Measurements from ENCODE around the gene FAR2.
"Not testable (repeated sequence)": the region's sequence is repeated elsewhere in the genome, so short reads cannot be mapped to it uniquely, and the experiment has no call there.

The FAR2 gene

DNA sequence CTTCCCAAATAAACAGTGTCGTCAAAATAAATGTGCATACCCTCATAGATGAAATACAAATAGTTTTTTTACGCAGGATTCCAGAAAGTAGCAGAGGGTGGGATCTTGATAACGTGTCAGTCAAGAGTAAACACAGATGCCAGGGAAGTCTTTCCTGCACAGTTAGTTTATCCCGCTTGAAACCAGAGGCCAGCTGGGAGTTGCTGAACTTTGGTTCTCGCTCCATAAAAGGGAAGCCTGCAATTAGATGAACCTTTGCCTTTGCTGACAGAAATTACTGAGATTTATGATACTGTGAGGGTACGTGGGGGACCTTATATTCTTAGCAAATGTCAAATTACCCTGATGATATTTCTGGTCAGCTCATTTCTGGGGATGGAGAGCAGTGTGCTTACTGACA lies 18.9 kb downstream of the FAR2 start:
- Histone ChIP-seq H3K4me3 (ENCODE audit: low read depth, low read length) (no peak overlapping the region), H3K9me3 (no peaks in the 10 kb centered on the region), H3K36me3 (peaks cover 6% of the 10 kb centered on the region), H3K4me1 (peaks cover 22% of the 10 kb centered on the region), H3K27me3 (no peaks in the 10 kb centered on the region)
- DNase-seq, result no peak
- TF ChIP-seq, protein P1, sequence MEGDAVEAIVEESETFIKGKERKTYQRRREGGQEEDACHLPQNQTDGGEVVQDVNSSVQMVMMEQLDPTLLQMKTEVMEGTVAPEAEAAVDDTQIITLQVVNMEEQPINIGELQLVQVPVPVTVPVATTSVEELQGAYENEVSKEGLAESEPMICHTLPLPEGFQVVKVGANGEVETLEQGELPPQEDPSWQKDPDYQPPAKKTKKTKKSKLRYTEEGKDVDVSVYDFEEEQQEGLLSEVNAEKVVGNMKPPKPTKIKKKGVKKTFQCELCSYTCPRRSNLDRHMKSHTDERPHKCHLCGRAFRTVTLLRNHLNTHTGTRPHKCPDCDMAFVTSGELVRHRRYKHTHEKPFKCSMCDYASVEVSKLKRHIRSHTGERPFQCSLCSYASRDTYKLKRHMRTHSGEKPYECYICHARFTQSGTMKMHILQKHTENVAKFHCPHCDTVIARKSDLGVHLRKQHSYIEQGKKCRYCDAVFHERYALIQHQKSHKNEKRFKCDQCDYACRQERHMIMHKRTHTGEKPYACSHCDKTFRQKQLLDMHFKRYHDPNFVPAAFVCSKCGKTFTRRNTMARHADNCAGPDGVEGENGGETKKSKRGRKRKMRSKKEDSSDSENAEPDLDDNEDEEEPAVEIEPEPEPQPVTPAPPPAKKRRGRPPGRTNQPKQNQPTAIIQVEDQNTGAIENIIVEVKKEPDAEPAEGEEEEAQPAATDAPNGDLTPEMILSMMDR (IDR thresholded peaks at IDR 0.05; ENCODE audit: low read depth, low read length), result no peak

DNA sequence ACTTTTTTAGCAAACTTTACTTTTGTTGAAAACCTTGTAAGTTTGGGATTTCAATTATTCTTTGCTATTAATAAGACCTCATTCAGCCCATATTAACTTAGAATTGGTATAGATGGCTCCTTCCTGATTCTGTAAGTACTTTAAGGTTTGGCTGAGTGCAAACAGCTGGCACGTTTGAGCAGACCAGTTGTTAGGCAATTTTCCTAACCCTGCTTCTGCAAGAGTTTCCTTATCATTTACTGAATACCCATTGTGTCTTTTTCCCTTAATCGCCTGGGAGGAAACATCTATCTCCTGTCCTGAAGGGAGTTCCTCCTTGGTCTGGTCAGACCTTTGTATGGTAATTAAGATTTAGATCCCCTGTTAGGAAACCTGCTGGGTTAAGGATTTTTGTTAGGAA lies 20.9 kb downstream of the FAR2 start:
- H3K36me3 ChIP-seq; H3K9me3 ChIP-seq; H3K4me3 ChIP-seq (ENCODE audit: low read depth, low read length); DNase-seq; H3K27me3 ChIP-seq: not testable (repeated sequence)
- peaks cover 10% of the 10 kb centered on the region for H3K4me1 ChIP-seq

DNA sequence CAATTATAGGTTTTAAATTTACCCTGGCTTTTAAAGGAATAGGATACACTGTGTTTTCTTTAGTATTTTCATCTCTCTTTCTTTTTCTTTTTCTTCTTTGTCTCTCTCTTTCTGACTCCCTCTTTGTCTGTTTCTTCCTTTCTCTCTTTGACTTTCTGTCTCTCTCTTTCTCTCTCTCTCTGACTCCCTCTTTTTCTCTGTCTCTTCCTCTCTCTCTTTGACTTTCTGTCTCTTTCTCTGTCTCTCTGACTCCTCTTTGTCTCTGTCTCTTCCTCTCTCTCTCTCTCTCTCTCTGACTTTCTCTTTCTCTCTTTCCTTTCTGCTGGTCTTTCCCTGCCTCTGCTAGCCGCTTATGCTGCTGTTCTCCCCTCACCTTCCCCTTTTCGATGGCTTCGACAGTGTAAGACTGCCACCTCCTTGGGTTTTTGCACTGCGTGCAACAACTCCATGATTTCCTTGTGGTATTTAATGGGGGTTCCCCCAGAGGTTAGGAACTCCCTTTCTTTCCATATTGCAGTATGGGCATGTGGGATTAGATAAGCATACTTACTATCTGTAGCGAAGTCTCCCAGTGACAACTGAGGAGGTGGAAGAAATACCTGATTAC lies 21.5 kb downstream of the FAR2 start:
- DNase-seq; H3K4me1 ChIP-seq; H3K36me3 ChIP-seq; H3K27me3 ChIP-seq; H3K4me3 ChIP-seq (ENCODE audit: low read depth, low read length); H3K9me3 ChIP-seq: not testable (repeated sequence)

DNA sequence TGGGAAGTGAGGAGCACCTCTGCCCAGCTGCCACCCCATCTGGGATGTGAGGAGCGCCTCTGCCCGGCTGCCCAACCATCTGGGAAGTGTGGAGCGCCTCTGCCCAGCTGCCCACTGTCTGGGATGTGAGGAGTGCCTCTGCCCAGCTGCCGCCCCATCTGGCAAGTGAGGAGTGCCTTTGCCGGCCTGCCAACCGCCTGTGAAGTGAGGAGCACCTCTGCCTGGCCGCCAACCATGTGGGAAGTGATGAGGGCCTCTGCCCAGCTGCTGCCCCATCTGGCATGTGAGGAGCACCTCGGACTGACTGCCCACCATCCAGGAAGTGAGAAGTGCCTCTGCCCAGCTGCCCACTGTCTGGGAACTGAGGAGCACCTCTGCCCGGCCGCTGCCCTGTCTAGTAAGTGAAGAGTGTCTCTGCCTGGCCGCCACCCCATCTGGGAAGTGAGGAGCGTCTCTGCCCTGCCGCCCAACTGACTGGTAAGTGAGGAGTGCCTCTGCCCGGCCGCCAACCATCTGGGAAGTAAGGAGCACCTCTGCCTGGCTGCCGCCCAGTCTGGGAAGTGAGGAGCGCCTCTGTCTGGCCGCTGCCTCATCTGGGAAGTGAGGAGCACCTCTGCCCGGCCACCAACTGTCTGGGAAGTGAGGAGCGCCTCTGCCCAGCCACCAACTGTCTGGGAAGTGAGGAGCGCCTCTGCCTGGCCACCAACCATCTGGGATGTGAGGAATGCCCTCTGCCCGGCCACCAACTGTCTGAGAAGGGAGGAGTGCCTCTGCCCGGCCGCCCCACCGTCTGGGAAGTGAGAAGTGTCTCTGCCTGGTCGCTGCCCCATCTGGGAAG lies 22.6 kb downstream of the FAR2 start:
- TF ChIP-seq, protein P1 (IDR thresholded peaks at IDR 0.05; ENCODE audit: low read depth, low read length), result no peak
- no peak for DNase-seq
- Histone ChIP-seq H3K36me3 (peaks cover 6% of the 10 kb centered on the region), H3K4me1 (no peaks in the 10 kb centered on the region; the same call in 1 of the 2 replicates), H3K27me3 (no peaks in the 10 kb centered on the region), H3K4me3 (ENCODE audit: low read depth, low read length) (no peak overlapping the region), H3K9me3 (no peaks in the 10 kb centered on the region)

DNA sequence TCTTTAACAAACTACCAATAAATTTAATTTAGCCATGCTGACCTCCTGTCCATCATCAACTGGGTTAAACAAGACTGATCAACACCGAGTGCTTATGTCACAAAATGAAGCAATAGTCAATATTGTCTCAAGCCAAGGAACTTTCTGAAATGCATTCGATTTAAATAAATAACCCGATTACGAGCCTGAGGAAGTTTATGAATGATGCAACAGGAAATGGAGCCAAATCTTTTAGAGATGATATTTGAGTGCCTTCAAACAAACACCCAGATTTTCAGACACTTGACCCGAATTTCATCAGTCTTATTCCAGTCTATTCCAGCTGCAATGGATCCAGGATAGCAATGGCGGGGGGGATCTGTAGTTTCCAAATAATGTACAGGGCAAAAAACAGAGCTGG lies 27.9 kb downstream of the FAR2 start:
- no peaks in the 10 kb centered on the region for H3K27me3 ChIP-seq
- no peaks in the 10 kb centered on the region for H3K9me3 ChIP-seq
- DNase-seq, result no peak
- TF ChIP-seq, protein P1 (IDR thresholded peaks at IDR 0.05; ENCODE audit: low read depth, low read length), result no peak
- H3K4me3 ChIP-seq (ENCODE audit: low read depth, low read length), result no peak overlapping the region
- H3K36me3 ChIP-seq, result peaks cover 2% of the 10 kb centered on the region
- H3K4me1 ChIP-seq, result no peaks in the 10 kb centered on the region; the same call in 1 of the 2 replicates

DNA sequence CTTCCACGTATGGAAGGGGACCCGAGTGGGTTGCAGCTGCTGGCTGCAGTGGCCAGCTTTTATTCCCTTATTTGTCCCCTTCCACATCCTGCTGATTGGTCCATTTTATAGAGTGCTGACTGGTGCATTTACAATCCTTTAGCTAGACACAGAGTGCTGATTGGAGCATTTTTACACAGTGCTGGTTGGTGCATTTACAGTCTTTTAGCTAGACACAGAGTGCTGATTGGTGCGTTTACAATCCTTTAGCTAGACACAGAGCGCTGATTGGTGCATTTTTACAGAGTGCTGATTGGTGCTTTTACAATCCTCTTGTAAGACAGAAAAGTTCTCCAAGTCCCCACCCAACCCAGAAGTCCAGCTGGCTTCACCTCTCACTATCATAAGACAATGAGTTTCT lies 33.2 kb downstream of the FAR2 start:
- not testable (repeated sequence) for DNase-seq; H3K4me1 ChIP-seq; H3K36me3 ChIP-seq; H3K9me3 ChIP-seq; H3K4me3 ChIP-seq (ENCODE audit: low read depth, low read length); H3K27me3 ChIP-seq

DNA sequence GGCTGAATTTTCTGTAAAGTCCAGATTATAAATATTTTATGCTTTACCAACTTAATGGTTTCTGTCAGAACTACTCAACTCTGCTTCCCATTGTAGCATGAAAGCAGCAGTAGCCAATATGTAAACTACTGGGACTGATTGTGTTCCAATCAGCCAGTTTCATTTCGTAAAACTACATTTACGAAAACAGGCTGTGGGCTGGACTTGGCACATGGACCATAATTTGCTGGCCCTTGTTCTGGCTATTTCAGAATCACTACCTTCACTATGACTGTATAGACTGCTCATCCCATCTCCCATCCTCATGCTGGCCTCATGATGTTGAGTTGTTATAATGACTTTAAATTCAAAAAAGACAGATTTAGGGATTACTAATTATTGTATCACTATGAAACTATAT lies 38.7 kb downstream of the FAR2 start:
- Histone ChIP-seq H3K4me3 (ENCODE audit: low read depth, low read length) (no peak overlapping the region), H3K9me3 (no peaks in the 10 kb centered on the region)
- no peak for DNase-seq

More for the DNA sequence above, 38.7 kb downstream of the FAR2 start:
- TF ChIP-seq, protein P1 (IDR thresholded peaks at IDR 0.05; ENCODE audit: low read depth, low read length), result no peak
- no peaks in the 10 kb centered on the region for H3K36me3 ChIP-seq
- H3K4me1 ChIP-seq, result peaks cover 2% of the 10 kb centered on the region; the same call in 1 of the 2 replicates
- H3K27me3 ChIP-seq, result no peaks in the 10 kb centered on the region
